Measurements from ENCODE around the gene MCTS1. TPM values are rescaled to one million over a fixed set of nuclear protein-coding genes. Genes with fewer than 3 reads are reported as not detected.
"Not testable (repeated sequence)": the region's sequence is repeated elsewhere in the genome, so short reads cannot be mapped to it uniquely, and the experiment has no call there.

MCTS1 gene
- total RNA-seq = 7.3 TPM

GRCh38 chrX:120603707-120604360, at the start of gene MCTS1:
Gene MCTS1, plus strand, starts transcription at chrX:120604101. Its CDS starts 136 bp downstream, at chrX:120604237.
- DNase-seq (ENCODE audit: low read depth in 2 of 3, low spot score in 2 of 3) = peak; percentile 50 to 93 (median 86)

DNA sequence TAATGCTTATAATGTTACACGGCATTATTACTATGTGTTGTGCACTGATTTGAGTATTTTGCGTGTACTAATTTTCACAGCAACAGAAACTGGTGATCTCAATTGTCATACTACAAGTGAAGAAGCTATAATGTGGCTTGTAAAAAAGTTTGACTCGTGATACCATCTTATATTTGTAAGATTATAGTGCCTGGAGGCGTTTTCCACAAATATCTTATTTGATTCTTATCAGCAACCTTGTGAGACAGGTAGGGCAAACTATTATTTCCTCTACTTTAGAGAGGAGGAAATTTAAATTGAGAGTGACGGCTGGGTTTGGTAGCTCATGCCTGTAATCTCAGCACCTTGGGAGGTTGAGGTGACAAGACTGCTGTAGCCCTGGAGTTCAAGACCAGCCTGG, 47.6 kb upstream of the MCTS1 start:
- DNase-seq (ENCODE audit: low read depth in 2 of 3, low spot score in 2 of 3) = no peak

- no peak for DNase-seq (ENCODE audit: low read depth in 2 of 3, low spot score in 2 of 3)
These were observed 44.1 kb upstream of the MCTS1 start for GRCh38 chrX:120559804-120560203.

DNA sequence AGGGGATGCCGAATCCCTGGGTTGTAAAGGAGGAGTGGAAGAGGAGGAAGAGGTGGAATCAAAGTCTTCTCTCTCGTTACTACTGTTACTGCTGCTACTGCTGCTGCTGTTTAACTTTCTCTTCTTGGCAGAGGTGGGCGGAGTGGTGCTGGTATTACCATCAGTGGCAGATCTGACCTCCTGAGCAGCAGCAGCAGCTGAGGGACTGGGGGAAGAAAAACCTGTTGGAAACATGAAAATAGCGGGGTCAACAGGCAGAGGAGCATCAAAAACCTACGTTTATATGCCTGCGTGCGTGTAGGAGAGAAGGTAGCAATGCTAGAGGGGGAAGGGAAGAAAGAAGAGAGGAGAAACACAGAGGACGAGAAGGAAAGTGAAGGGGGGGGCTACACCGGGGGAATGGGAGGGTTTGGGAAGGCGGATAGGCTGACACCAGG, 43.5 kb upstream of the MCTS1 start:
- DNase-seq (ENCODE audit: low read depth in 2 of 3, low spot score in 2 of 3) = peak in 2 of 3 donors; percentile 13 to 39

DNA sequence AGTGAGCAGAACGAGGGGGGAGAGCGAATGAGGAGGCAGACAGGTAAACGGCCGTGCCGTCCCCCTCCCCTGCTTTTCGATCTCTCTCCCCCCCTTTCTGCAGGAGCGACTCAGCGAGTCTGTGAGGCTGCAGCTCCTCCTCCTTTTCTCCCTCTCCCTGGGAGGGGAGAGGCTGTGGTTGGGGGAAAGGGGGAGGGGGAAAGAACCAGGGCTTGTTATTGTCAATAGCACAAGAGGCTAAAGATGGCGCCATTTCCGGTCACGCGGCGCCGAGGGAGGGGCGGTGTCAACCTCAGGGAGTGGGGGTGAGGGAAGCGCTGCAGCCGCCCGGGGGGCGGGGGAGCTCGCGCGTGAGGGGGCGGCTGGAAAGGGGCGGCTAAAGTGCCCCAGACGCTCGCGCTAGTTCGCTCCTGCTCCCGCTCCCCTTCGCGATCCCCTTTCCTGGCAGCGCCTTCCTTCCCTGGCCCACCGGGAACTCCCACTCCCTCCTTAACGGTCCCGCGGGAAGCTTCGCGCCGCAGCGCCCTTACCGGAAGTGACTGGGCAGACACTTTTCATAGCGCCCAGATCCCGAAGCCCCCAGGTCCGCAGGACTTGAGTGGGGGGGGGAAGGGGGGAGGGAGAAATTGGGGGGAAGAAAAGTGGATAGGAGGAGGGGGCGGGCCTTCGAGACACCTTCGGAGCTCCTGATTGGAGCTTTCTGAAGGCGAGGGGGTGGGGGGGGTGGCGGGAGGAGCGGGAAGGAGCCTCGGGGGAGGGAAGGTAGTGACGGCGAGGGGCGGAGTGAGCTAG, 42.9 kb upstream of the MCTS1 start, which contains the start of gene CUL4B:
CUL4B (minus strand) TSS at position 121 of the 792 bp plus-strand sequence. CDS start 324 bp downstream, outside the sequence.
- DNase-seq (ENCODE audit: low read depth in 2 of 3, low spot score in 2 of 3) = peak; percentile 75 to 97 (median 94)

DNA sequence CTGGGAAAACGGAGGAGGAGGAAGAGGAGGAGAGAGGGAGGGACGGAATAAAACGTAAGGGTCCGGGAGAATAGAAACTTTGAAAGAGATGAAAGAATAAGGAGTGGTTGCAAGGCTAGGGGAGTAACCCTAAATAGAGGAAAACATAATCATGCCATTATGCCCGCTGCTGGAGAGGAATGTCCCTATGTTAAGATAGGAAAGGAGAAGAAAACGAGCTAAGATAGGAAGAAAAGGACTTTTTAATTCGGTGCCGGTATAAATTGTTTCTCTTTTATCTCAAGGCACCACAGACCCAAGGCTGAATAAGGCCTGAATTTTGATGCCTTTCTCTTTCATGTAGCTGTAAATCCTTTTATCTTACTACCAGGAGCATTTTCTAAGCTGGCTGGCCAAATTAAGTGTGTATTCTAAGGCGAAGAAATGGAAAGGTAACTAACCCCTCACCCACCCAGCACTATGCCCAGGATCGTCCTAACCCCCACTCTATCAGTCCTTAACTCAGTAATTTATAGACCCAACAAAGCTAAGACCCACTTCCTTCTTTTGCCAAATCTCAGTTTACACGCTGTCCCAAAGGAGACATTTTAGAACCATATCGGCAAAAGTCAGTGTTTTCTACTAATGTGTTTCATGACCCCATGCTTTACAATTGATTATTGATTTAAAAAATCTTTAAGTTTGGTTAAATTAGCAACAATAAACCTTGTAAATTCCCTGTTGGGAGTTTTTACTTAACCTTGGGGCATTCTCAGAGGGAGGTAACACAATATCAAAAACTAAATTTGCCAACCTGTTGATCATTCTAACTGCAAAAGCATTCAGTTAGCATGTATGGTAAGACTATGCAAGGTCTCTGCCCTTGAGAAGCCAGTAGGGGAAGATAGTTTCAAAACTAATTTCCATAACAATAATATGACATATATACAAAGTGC, 42.0 kb upstream of the MCTS1 start:
- peak in 1 of 3 donors; percentile 1 for DNase-seq (ENCODE audit: low read depth in 2 of 3, low spot score in 2 of 3)

- no peak for DNase-seq (ENCODE audit: low read depth in 2 of 3, low spot score in 2 of 3)
These were observed 41.4 kb upstream of the MCTS1 start for GRCh38 chrX:120562569-120562926.

DNA sequence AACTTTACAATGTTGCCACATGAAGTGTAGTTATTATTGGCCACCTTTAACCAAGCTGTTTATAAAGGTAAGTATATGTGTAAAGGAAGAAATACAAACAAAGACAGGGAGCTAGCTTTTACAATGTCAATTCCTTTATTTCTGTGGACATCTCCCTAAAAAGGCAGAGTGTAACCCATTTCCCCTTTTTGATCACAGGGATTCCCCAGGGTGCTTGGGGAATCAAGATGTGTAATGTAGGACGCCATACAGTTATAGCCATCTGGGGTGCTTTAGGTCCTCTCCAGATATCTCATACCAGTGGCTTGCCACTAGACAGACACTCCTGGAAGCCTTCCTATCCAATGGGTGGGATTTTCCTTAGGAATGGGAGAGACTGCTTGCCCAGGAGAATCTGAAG, 39.0 kb upstream of the MCTS1 start:
- DNase-seq (ENCODE audit: low read depth in 2 of 3, low spot score in 2 of 3) = no peak

- no peak for DNase-seq (ENCODE audit: low read depth in 2 of 3, low spot score in 2 of 3)
These were observed 37.1 kb upstream of the MCTS1 start for GRCh38 chrX:120566817-120567216.

DNA sequence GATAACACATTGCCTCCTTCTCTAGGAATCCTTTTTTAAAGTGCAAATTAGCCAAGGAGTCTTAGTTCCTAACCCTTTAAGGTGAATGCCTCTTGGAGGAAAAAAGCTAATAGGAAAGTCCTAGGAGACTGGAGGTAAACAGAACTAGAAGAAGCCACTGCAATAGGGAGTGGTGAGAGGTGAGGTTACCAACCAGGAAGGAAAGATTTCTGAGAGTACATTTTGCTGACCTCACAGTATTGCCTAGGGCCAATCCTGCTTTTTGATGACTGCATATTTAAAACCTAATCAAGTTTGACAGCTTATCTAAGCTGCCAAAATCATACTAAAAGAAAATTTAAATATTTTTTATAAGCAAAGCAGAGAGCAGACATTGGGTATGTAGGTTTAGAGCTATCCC, 35.9 kb upstream of the MCTS1 start:
- DNase-seq (ENCODE audit: low read depth in 2 of 3, low spot score in 2 of 3) = no peak

DNA sequence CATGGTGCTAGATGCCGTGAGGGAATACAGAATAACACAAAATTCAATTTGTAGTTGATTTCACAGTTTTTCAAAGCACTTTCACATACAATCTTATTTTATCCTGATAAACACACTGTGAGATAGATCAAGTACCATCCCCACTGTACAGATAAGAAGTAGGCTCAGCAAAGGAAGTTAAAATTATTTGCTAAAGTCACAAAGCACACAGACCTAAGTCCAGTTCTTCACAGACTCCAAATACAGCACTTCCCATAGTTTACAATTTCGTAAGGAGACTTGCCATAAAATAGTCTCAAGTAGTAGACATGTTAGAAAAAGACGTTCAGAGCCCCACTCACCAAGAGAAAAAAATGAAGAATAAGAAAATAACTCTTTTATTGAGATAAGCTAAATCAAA, 35.3 kb upstream of the MCTS1 start:
- no peak for DNase-seq (ENCODE audit: low read depth in 2 of 3, low spot score in 2 of 3)

DNA sequence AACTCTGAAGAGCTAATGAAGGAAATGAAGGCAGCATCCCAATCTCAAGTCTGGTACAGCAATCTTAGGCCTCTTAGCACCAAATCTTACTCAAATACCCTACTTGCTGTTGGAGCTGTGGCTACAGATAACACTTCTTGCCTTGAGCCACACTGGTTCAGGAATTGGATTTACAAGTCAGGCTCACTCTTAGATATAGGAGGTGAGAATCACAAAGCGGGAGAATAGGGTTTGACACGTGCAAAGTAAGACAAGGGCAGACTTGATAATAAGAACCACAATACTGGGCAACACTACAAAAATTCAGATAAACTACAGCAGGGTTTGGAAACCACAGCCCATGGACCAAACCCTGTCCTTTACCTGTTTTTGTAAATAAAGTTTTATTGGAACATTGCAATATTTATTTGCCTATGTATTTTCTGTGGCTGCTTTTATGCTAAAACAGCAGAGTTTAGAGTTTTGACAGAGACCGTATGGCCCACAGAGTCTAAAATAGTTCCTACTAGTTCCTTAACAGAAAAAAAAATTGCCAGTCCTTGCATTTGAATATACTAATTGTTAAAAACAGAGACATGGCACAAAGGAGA, 33.8 kb upstream of the MCTS1 start:
- no peak for DNase-seq (ENCODE audit: low read depth in 2 of 3, low spot score in 2 of 3)

DNA sequence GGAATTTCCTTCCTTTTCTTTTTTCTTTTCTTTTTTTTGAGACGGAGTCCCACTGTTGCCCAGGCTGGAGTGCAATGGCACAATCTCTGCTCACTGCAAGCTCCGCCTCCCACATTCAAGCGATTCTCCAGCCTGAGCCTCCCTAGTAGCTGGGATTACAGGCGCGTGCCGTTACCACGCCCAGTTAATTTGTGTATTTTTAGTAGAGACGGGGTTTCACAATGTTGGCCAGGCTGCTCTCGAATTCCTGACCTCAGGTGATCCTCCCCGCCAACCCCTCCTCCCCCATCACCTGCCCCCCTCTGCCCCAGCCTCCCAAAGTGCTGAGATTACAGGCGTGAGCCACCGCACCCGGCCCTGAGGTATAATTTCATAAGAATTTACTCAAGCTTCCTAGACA, 30.1 kb upstream of the MCTS1 start:
- not testable (repeated sequence) for DNase-seq (ENCODE audit: low read depth in 2 of 3, low spot score in 2 of 3)

DNA sequence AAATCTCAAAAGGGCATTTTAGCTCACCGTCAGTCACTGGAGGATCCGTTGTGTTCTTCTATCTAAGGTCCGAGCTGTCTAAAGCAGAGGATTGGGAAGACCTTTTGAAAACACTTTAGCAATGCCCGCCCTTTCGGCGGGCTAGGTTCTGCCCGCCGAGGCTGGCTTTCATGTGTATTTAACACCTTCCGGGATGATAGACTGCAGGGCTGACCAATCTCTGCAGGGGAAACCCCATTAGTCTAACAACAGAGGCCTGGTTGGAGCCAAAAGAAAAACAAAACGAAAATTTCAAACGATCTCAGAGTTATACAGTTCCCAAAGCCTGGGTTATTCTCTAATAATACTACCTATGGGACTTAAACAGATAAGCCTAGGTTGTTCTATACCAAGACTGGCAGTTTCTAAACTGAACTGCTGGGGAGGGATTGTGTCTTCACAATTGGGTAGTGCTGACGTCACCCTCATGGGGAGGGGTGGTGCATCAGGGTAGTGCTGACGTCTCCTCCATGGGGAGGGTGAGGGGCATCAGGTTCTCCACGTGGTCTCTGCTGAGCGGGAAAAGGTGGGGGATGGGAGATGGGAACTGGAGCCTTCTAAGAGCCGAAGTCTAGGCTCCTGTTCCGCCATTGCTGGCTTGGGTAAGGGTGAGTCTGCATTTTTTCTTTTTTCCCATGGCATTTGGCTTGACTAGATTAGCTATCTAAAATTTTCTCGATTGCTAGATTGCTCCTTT, 28.4 kb upstream of the MCTS1 start:
- no peak for DNase-seq (ENCODE audit: low read depth in 2 of 3, low spot score in 2 of 3)

DNA sequence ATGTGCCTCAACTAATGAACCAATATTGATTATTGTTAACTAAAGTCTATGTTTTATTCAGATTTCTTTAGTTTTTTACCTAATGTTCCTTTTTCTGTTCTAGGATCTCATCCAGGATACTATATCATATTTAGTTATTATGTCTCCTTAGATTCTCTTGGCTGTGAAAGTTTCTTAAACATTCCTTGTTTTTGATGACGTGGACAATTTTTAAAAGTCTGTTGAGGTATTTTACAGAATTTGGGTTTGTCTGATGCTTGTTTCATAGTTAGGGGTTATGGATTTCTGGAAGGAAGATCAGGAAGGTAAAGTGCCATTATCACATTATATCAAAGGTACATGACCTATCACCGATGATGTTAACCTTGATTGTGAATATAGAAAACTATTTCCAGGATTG, 18.2 kb upstream of the MCTS1 start:
- no peak for DNase-seq (ENCODE audit: low read depth in 2 of 3, low spot score in 2 of 3)

- DNase-seq (ENCODE audit: low read depth in 2 of 3, low spot score in 2 of 3) = peak in 1 of 3 donors; percentile 10
These were observed 471 bp downstream of the MCTS1 start for GRCh38 chrX:120604361-120604782.

DNA sequence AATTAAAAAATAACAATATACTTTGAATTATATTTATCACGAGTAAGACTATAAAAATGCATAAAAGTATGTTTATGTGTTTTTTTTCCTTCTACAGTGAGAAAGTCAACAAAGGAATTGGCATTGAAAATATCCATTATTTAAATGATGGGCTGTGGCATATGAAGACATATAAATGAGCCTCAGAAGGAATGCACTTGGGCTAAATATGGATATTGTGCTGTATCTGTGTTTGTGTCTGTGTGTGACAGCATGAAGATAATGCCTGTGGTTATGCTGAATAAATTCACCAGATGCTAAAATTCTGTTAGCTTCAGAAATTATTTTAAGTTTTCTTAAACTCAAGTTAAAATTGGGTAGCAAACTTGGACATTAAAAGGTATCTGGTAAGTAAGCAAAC, 8.2 kb downstream of the MCTS1 start:
- DNase-seq (ENCODE audit: low read depth in 2 of 3, low spot score in 2 of 3) = no peak

DNA sequence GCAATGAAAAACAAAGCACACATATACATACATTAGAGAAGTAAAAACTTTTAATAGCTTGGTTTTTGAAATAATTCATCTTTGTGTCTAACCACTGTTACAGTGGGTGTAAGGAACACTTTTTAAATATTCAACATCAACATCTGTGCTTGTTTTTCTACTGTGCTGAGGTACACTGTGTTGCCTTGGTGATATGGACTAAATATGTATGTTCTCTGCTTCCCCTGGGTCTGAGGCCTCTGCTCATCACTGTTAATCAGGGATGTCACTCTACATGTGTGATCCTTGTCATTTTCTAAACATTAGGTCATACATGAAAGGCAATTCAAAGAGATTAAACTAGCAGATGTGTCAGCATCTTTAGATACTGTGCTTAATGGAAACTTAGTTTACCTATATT, 10.9 kb downstream of the MCTS1 start:
- DNase-seq (ENCODE audit: low read depth in 2 of 3, low spot score in 2 of 3) = no peak

DNA sequence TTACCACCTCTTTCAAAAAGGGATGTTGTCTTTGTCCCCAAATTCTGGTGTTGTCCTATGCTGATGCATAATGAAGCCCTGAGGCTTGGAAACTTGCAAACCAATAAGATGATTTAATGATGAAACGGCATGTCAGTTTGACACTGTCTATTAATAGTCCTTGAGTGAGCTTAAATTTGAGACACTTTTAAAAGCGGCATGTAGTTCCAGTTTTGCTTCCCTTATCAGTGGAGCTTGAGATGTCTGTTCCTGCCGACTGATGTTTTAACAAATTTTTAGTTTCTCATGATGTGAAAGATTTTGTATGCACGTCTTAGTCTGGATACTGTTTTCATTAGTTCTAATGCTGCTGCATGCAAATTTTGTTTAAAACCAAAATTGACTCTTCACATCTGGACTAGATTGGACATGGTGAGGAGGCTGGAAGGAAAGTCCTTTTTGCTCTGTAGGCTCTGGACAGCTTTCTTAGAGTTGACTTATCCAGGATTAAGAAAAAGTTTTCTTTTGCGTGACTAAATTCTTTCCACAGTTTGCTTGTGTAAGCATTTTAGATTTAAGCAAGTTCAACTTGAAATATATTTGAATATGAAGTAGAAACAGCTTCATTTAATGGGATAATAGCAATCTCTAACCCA, 14.2 kb downstream of the MCTS1 start:
- no peak for DNase-seq (ENCODE audit: low read depth in 2 of 3, low spot score in 2 of 3)

Data from hematopoietic multipotent progenitor cell (in vitro differentiated cells).